GM12874 (cell line): ENCODE results near the gene PITPNM1.

Source experiments
- CTCF ChIP-seq: IDR thresholded peaks from 2 replicates; pipeline ENCODE4 v1.5.1; 2011; ENCODE audit warnings: low read depth, mild to moderate bottlenecking, control low read depth, low read length, moderate library complexity; ENCODE audit not compliant: insufficient read depth

PITPNM1 gene

GRCh38 chr11:67489203-67489884 lies 15.8 kb downstream of the PITPNM1 start:
- no peak for TF ChIP-seq CTCF

GRCh38 chr11:67486481-67487195 lies 18.5 kb downstream of the PITPNM1 start:
- TF ChIP-seq CTCF: no peak

GRCh38 chr11:67484847-67485311 lies 20.3 kb downstream of the PITPNM1 start:
- TF ChIP-seq CTCF: no peak

GRCh38 chr11:67483831-67484665 lies 21.1 kb downstream of the PITPNM1 start:
- TF ChIP-seq CTCF: no peak

GRCh38 chr11:67482827-67483798 lies 22.1 kb downstream of the PITPNM1 start, which contains the start of gene AIP:
AIP (plus strand) TSS chr11:67483026; CDS start chr11:67483159, 133 bp downstream.
- no peak for TF ChIP-seq CTCF

GRCh38 chr11:67482275-67482826 lies 22.8 kb downstream of the PITPNM1 start:
- TF ChIP-seq CTCF: no peak
